Psoas muscle (tissue), 8 donors: Measurements from ENCODE around the gene B4GALNT2. TPM values are rescaled to one million over a fixed set of nuclear protein-coding genes. Genes with fewer than 3 reads are reported as not detected.

Experiments used
- ATAC-seq, 4 donors: fragments of 200-7000 bp; cut with Tn5 transposase; one replicate each; pipeline ENCODE4 v1.9.1; 2020; ENCODE audit warnings: moderate library complexity in 3 of 4, mild to moderate bottlenecking in 2 of 4
- DNase-seq, 2 donors: peaks; one replicate each; pipeline ENCODE4 v3.0.0-alpha.2; 2020
- H3K27ac ChIP-seq: fragments of 200-600 bp; one replicate; pipeline ENCODE4 v1.8.0; 2022
- H3K27me3 ChIP-seq, 3 donors: fragments of 200-600 bp in 1 of 3; one replicate each; pipeline versions ENCODE4 v1.6.1 to v1.8.0; 2013 to 2022; ENCODE audit warnings: low read length in 2 of 3, mild to moderate bottlenecking in 2 of 3, moderate library complexity in 1 of 3; ENCODE audit not compliant: insufficient read depth in 3 of 3
- H3K36me3 ChIP-seq, 2 donors: fragments of 200-600 bp in 1 of 2; one replicate each; pipeline versions ENCODE4 v1.6.1 to v1.8.0; 2013 to 2022; ENCODE audit warnings: low read depth in 1 of 2, mild to moderate bottlenecking in 1 of 2, moderate library complexity in 1 of 2; ENCODE audit not compliant: insufficient read depth in 1 of 2
- H3K4me1 ChIP-seq: fragments of 200-600 bp; one replicate; pipeline ENCODE4 v1.8.0; 2022
- H3K4me3 ChIP-seq: fragments of 200-600 bp; one replicate; pipeline ENCODE4 v1.8.0; 2022; ENCODE audit warnings: mild to moderate bottlenecking
- H3K9me3 ChIP-seq: fragments of 200-600 bp; one replicate; pipeline ENCODE4 v1.8.0; 2022
- WGBS, 3 donors: extraction: QIAGEN DNeasy Blood & Tissue Kit; methylation state at CpG; one replicate each; pipeline versions ENCODE4 v1.1.6 to v1.1.7; 2013; 5-methylcytosine and 5-hydroxymethylcytosine counted together
- intact Hi-C, 2 donors: fragments of 100-400 bp; cut with DNase I; formaldehyde crosslinking; loops; one replicate each; pipeline versions ENCODE4 v1.11.0 to v1.14.2; 2022
- polyA plus RNA-seq, 3 donors: library from polyadenylated mRNA; stranded (reverse); fragments of 200-250 nt; gene quantifications; one replicate each; pipeline ENCODE4 v1.2.3, GENCODE V29; 2013
- total RNA-seq, 4 donors: library from RNA; stranded (reverse); fragmentation: NEBNext Ultra II Directional in 2 of 4; extraction: Animal tissue kit (Norgen Biotek cat#: 25700) in 2 of 4; gene quantifications; one replicate each; pipeline versions ENCODE4 v1.2.1 to v1.2.4, GENCODE V29; 2021 to 2023
- TF ChIP-seq, protein P1 (sequence below): fragments of 200-600 bp; IDR thresholded peaks from one replicate; pipeline ENCODE4 v1.8.0; 2022; ENCODE audit warnings: antibody characterized with exemption
- donor health status: healthy with polysubstance abuse.
- donor health status: DM: no; HTN: no; CAD: no; lungs with moderate emphysema.
- donor health status: Bipolar disorder and iron deficiency.
- donor health status: healthy.
- donor health status: DM: yes; HTN: yes; CAD: no.
- donor health status: DM: no; HTN: no; CAD: no.
- donor health status: DM: no; HTN: no; CAD: no.
- donor health status: DM: yes; HTN: yes; CAD: no.

Gene B4GALNT2
- total and polyA plus RNA-seq, 7 donors, result under 0.01 to 0.04 TPM; not detected in 5

DNA sequence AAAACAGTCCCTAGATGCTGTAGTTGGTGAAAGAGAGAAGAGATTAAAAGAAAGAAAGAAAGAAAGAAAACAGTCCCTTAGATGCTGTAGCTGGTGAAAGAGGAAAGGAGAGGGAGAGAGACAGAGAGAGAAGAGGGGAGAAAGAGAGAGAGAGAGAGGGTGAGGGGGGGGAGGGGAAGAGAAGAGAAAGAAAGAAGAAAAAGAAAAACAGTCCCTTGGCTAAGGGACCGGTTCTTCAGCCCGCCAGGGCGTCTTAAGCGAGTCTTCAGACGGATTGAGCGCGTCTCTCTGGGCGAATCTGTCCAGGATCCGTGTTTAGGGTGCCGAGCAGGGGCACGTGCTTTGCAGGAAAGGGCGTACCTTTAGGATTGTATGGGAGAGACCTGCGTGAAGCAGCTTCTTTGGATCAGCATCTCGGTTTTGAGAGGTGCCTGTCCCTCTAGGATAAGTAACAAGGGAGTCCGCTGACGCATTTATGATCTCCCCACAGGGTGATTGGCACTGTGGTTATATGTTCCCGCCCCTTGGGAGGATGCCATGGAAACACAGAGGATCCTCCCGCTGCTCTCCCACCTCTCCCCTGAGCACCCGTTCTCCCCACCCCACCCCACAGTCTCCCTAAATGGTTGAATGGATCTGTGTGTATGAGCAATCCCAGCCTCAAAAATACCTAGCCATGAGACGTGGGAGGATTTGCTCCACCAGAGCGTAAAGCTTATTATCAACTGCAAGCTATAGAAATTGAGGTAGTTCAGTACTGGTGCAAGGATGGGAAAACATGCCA, 61.1 kb downstream of the B4GALNT2 start:
- DNase-seq (peak; percentile 35 to 56), ATAC-seq (no peak)
- TF ChIP-seq, protein P1, sequence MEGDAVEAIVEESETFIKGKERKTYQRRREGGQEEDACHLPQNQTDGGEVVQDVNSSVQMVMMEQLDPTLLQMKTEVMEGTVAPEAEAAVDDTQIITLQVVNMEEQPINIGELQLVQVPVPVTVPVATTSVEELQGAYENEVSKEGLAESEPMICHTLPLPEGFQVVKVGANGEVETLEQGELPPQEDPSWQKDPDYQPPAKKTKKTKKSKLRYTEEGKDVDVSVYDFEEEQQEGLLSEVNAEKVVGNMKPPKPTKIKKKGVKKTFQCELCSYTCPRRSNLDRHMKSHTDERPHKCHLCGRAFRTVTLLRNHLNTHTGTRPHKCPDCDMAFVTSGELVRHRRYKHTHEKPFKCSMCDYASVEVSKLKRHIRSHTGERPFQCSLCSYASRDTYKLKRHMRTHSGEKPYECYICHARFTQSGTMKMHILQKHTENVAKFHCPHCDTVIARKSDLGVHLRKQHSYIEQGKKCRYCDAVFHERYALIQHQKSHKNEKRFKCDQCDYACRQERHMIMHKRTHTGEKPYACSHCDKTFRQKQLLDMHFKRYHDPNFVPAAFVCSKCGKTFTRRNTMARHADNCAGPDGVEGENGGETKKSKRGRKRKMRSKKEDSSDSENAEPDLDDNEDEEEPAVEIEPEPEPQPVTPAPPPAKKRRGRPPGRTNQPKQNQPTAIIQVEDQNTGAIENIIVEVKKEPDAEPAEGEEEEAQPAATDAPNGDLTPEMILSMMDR, result no peak
- no peaks in the 10 kb centered on the region for H3K9me3 ChIP-seq
- H3K4me3 ChIP-seq, result peak overlapping the region; percentile 86
- no peaks in the 10 kb centered on the region for H3K4me1 ChIP-seq
- no peaks in the 10 kb centered on the region for H3K36me3 ChIP-seq
- 9% methylated on average over 21 of the region's 21 CpGs for WGBS, 3 donors
- intact Hi-C loops, result loop anchor here in 1 of 2 donors (5.0 kb wide), 1 partner anchor 34 kb away; no protein-coding TSS in a partner anchor
- no peaks in the 10 kb centered on the region for H3K27me3 ChIP-seq
- peak overlapping the region; percentile 95 for H3K27ac ChIP-seq

DNA sequence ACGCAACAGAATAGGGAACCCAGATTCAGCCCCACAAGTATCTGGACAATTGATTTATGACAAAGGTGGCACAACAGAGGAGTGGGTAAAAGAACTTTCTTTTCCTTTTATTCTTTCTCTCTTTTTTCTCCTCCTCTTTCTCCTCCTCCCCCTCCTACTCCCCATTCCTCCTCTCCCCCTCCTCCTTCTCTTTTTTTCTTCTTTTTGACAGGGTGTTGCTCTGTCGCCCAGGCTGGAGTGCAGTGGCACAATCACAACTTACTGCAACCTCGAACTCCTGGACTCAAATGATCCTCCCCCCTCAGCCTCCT, 61.7 kb downstream of the B4GALNT2 start:
- Histone ChIP-seq H3K27ac (no peak overlapping the region), H3K9me3 (no peaks in the 10 kb centered on the region), H3K4me3 (no peak overlapping the region), H3K36me3 (no peaks in the 10 kb centered on the region), H3K27me3 (no peaks in the 10 kb centered on the region), H3K4me1 (no peaks in the 10 kb centered on the region)
- TF ChIP-seq, protein P1, result no peak
- 59 to 71% (median 61%) methylated on average over 3 of the region's 3 CpGs for WGBS, 3 donors
- ATAC-seq, result no peak
- intact Hi-C loops, result loop anchor here in 1 of 2 donors (5.0 kb wide), 1 partner anchor 33 kb away; no protein-coding TSS in a partner anchor
- no peak for DNase-seq

DNA sequence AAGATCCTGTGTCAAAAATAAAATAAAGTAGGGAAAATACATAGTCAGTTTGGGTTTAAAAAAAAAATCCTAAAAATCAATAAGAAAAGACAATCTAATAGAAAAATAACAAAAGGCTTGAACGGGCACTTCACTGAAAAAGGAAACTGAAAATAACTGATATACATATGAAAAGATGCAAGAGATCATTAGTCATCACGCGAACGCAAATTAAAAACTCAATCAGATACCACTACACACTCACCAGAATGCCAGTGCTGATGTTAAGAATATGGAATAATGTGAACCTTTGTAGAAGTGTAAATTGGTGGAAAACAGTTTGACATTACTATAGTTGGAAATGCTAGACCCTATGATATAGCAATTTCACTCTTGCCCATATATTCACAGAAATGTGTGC, 63.2 kb downstream of the B4GALNT2 start:
- intact Hi-C loops, result no loop called here
- no peak overlapping the region for H3K27ac ChIP-seq
- TF ChIP-seq, protein P1, result no peak
- no peak overlapping the region for H3K4me3 ChIP-seq
- no peaks in the 10 kb centered on the region for H3K36me3 ChIP-seq
- DNase-seq, result no peak
- no peaks in the 10 kb centered on the region for H3K9me3 ChIP-seq
- no peaks in the 10 kb centered on the region for H3K4me1 ChIP-seq
- no peaks in the 10 kb centered on the region for H3K27me3 ChIP-seq
- ATAC-seq, result no peak
- 88 to 89% (median 88%) methylated on average over 4 of the region's 4 CpGs for WGBS, 3 donors

DNA sequence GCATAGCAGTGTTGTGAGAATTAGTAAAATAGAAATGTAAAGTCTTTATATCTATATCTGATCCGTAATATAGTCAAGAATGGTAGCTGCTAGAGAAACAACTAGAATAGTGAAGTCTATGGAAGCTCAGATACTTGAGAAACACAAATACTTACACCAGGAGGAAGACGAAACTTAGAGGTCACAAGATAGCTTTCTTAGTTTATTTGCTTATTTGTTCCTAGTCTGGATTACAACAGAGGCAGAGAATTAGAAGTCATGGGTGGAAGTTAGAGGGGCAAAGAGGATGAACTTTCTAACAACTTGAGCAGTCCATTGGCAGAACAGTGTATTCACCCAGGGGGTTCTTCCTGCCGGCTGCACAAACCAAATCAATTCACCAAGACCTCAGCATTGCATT, 64.0 kb downstream of the B4GALNT2 start:
- Histone ChIP-seq H3K27ac (no peak overlapping the region), H3K4me1 (no peaks in the 10 kb centered on the region), H3K9me3 (no peaks in the 10 kb centered on the region), H3K4me3 (no peak overlapping the region), H3K36me3 (no peaks in the 10 kb centered on the region), H3K27me3 (no peaks in the 10 kb centered on the region)
- no peak for DNase-seq
- no peak for ATAC-seq
- intact Hi-C loops, result no loop called here
- TF ChIP-seq, protein P1, result no peak
- WGBS, 3 donors, result 70 to 72% (median 71%) methylated on average over 3 of the region's 3 CpGs
